ENCODE data around the gene GSTO2. TPM values are rescaled to one million over a fixed set of nuclear protein-coding genes. Genes with fewer than 3 reads are reported as not detected.

GSTO2 gene
- total and polyA plus RNA-seq, 2 of the 13 experiments (the other 11 are each of a cell fraction or from before 2014, with no cell fraction given): 2.1 to 7.9 TPM

GRCh38 chr10:104231784-104232612 is 37.0 kb upstream of the GSTO2 start, which contains the start of gene CFAP43 (continued):
- TF ChIP-seq ZHX2 (IDR thresholded peaks at IDR 0.05; ENCODE audit: low read depth): no peak
- TF ChIP-seq ZHX2 (CRISPR knock-in tag; IDR thresholded peaks at IDR 0.05; ENCODE audit: borderline replicate concordance): no peak
- TF ChIP-seq PAWR (CRISPR knock-in tag; IDR thresholded peaks at IDR 0.05; ENCODE audit: borderline replicate concordance): no peak
- TF ChIP-seq ZNF407 (CRISPR knock-in tag; IDR thresholded peaks at IDR 0.05; ENCODE audit: not compliant biosample characterization): peak; percentile 60
- TF ChIP-seq ZSCAN12 (CRISPR knock-in tag; IDR thresholded peaks at IDR 0.05): no peak
- peak; percentile 56; the same call in 1 of the 2 replicates for TF ChIP-seq MYC (CRISPR knock-in tag; IDR thresholded peaks at IDR 0.05; ENCODE audit: borderline replicate concordance)
- peak; percentile 56; the same call in 1 of the 2 replicates for TF ChIP-seq SKIL (CRISPR knock-in tag; IDR thresholded peaks at IDR 0.05; ENCODE audit: borderline replicate concordance)
- peak; percentile 60; the same call in 1 of the 2 replicates for TF ChIP-seq BORCS8-MEF2B (CRISPR knock-in tag; IDR thresholded peaks at IDR 0.05)
- TF ChIP-seq ISL2 (CRISPR knock-in tag; IDR thresholded peaks at IDR 0.05): peak; percentile 68; the same call in 1 of the 2 replicates
- TF ChIP-seq EED (CRISPR knock-in tag; IDR thresholded peaks at IDR 0.05): peak; percentile 72; the same call in 1 of the 2 replicates
- TF ChIP-seq KLF11 (CRISPR knock-in tag; IDR thresholded peaks at IDR 0.05): 0 out of 2 replicates have a peak, but pooled peaks have one; percentile 48
- TF ChIP-seq RCOR2 (CRISPR knock-in tag; IDR thresholded peaks at IDR 0.05): no peak

Measured in HepG2 (cell line).